Measurements from ENCODE around the gene GPR135.

GRCh38 chr14:59483819-59484638 lies 18.8 kb upstream of the GPR135 start, which contains the start of the genes JKAMP and L3HYPDH:
- TF ChIP-seq CTCF (IDR thresholded peaks at IDR 0.05) (peak; percentile 16 to 83 (median 55)), POLR2A (IDR thresholded peaks at IDR 0.05) (peak; percentile 74 to 77), EP300 (IDR thresholded peaks at IDR 0.05) (no peak)

Data from gastroesophageal sphincter (tissue), 3 donors.